Neural cell (in vitro differentiated cells): Measurements from ENCODE around the gene MEOX1. TPM values are rescaled to one million over a fixed set of nuclear protein-coding genes. Genes with fewer than 3 reads are reported as not detected.

Experiments
- H2AFZ ChIP-seq: fragments of 200-600, 300-800 bp; sonication (generic), shearing (Covaris generic); 2 replicates; pipeline ENCODE4 v1.6.0; 2014; ENCODE audit warnings: low read depth, mild to moderate bottlenecking, antibody characterized with exemption, low read length, moderate library complexity
- H3F3A ChIP-seq: fragments of 200-600 bp; shearing (Covaris generic); 2 replicates; pipeline ENCODE4 v1.6.1; 2016; ENCODE audit warnings: mild to moderate bottlenecking, moderate library complexity, mixed read lengths, antibody characterized with exemption, low read length; ENCODE audit not compliant: insufficient read depth, poor library complexity, severe bottlenecking
- H3K27ac ChIP-seq: fragments of 200-600, 300-800 bp; sonication (generic), shearing (Covaris generic); 2 replicates; pipeline ENCODE4 v1.5.1; 2014; ENCODE audit warnings: mild to moderate bottlenecking, low read length, moderate library complexity
- H3K27me3 ChIP-seq: fragments of 300-800, 200-600 bp; sonication (generic), shearing (Covaris generic); 2 replicates; pipeline ENCODE4 v1.6.0; 2014; ENCODE audit warnings: mild to moderate bottlenecking, low read depth, low read length, moderate library complexity; ENCODE audit not compliant: insufficient read depth
- H3K36me3 ChIP-seq: fragments of 300-800, 200-600 bp; sonication (generic), shearing (Covaris generic); 2 replicates; pipeline ENCODE4 v1.5.1; 2014; ENCODE audit warnings: mild to moderate bottlenecking, antibody characterized with exemption, low read length, moderate library complexity; ENCODE audit not compliant: insufficient read depth
- H3K4me2 ChIP-seq: fragments of 300-800, 200-600 bp; sonication (generic), shearing (Covaris generic); 2 replicates; pipeline ENCODE4 v1.6.0; 2014; ENCODE audit warnings: mild to moderate bottlenecking, low read length
- H3K4me3 ChIP-seq: fragments of 300-800, 200-600 bp; sonication (generic), shearing (Covaris generic); 2 replicates; pipeline ENCODE4 v1.5.1; 2014; ENCODE audit warnings: mild to moderate bottlenecking, low read length, moderate library complexity
- H3K79me2 ChIP-seq: fragments of 200-600 bp; shearing (Covaris generic); replicated peaks from 2 replicates; pipeline ENCODE4 v1.6.0; 2014; ENCODE audit warnings: mild to moderate bottlenecking, low read length, moderate library complexity; ENCODE audit not compliant: insufficient read depth
- H3K9ac ChIP-seq: fragments of 300-800, 200-600 bp; sonication (generic), shearing (Covaris generic); 2 replicates; pipeline ENCODE4 v1.6.1; 2016; ENCODE audit warnings: mild to moderate bottlenecking, low read length, mixed read lengths
- H3K9me2 ChIP-seq: fragments of 200-600 bp; shearing (Covaris generic); 2 replicates; pipeline ENCODE4 v1.6.1; 2016; ENCODE audit warnings: mild to moderate bottlenecking, low read length, mixed read lengths; ENCODE audit not compliant: insufficient read depth
- H3K9me3 ChIP-seq: fragments of 200-600, 300-800 bp; sonication (generic), shearing (Covaris generic); 2 replicates; pipeline ENCODE4 v1.6.1; 2016; ENCODE audit warnings: mild to moderate bottlenecking, mixed run types, low read length, moderate library complexity, mixed read lengths
- H4K20me1 ChIP-seq: fragments of 200-600 bp; shearing (Covaris generic); 2 replicates; pipeline ENCODE4 v1.6.1; 2016; ENCODE audit warnings: mild to moderate bottlenecking, mixed run types; ENCODE audit not compliant: insufficient read depth
- EP300 ChIP-seq: fragments of 450-650 bp; conservative IDR thresholded peaks from 2 replicates; pipeline ENCODE4 v1.6.1; 2014; ENCODE audit warnings: antibody characterized with exemption, mild to moderate bottlenecking, moderate library complexity; ENCODE audit not compliant: poor library complexity, severe bottlenecking
- EZH2 ChIP-seq: fragments of 200-600, 300-800 bp; shearing (Covaris generic), sonication (generic); IDR thresholded peaks from 2 replicates; pipeline ENCODE4 v1.6.1; 2014; ENCODE audit warnings: antibody characterized with exemption, low read length, borderline replicate concordance, mild to moderate bottlenecking; ENCODE audit not compliant: insufficient read depth, poor library complexity, severe bottlenecking
- MXI1 ChIP-seq: fragments of 450-650 bp; conservative IDR thresholded peaks from 2 replicates; pipeline ENCODE4 v1.6.1; 2014; ENCODE audit warnings: antibody characterized with exemption, mild to moderate bottlenecking; ENCODE audit not compliant: poor library complexity, severe bottlenecking
- POLR2AphosphoS5 ChIP-seq: IDR thresholded peaks from 2 replicates; pipeline ENCODE4 v1.6.1; 2012
- RAD21 ChIP-seq: fragments of 450-650 bp; conservative IDR thresholded peaks from 2 replicates; pipeline ENCODE4 v1.6.1; 2014; ENCODE audit warnings: antibody characterized with exemption, mild to moderate bottlenecking, moderate library complexity
- REST ChIP-seq: IDR thresholded peaks from 2 replicates; pipeline ENCODE4 v1.6.1; 2012; ENCODE audit warnings: borderline replicate concordance
- SMC3 ChIP-seq: fragments of 450-650 bp; conservative IDR thresholded peaks from 2 replicates; pipeline ENCODE4 v1.6.1; 2014; ENCODE audit warnings: antibody characterized with exemption, mild to moderate bottlenecking, moderate library complexity; ENCODE audit not compliant: poor library complexity
- TAF1 ChIP-seq: IDR thresholded peaks from 2 replicates; pipeline ENCODE4 v1.6.1; 2012; ENCODE audit warnings: low read depth
- polyA plus RNA-seq: library from polyadenylated mRNA; depleted of rRNA; stranded (reverse); fragments of >200 nt; gene quantifications from 2 replicates; pipeline ENCODE4 v1.2.3, GENCODE V29; 2014
- TF ChIP-seq, protein P1 (sequence below): fragments of 450-650 bp; IDR thresholded peaks from 2 replicates; pipeline ENCODE4 v1.5.1; 2014; ENCODE audit warnings: antibody characterized with exemption, mild to moderate bottlenecking, moderate library complexity; ENCODE audit not compliant: poor library complexity, severe bottlenecking

The MEOX1 gene
- polyA plus RNA-seq, 1 donor from 2014 or later: 0.50 TPM

- no peak overlapping the region for H3K4me2 ChIP-seq
- no peaks in the 10 kb centered on the region for H3K79me2 ChIP-seq
- no peak overlapping the region for H3K9ac ChIP-seq
- no peak overlapping the region for H3K27ac ChIP-seq
- H3K9me2 ChIP-seq: no peaks in the 10 kb centered on the region
- TF ChIP-seq EP300 (no peak), SMC3 (no peak), RAD21 (no peak), REST (no peak), EZH2 (no peak)
- TF ChIP-seq, protein P1, sequence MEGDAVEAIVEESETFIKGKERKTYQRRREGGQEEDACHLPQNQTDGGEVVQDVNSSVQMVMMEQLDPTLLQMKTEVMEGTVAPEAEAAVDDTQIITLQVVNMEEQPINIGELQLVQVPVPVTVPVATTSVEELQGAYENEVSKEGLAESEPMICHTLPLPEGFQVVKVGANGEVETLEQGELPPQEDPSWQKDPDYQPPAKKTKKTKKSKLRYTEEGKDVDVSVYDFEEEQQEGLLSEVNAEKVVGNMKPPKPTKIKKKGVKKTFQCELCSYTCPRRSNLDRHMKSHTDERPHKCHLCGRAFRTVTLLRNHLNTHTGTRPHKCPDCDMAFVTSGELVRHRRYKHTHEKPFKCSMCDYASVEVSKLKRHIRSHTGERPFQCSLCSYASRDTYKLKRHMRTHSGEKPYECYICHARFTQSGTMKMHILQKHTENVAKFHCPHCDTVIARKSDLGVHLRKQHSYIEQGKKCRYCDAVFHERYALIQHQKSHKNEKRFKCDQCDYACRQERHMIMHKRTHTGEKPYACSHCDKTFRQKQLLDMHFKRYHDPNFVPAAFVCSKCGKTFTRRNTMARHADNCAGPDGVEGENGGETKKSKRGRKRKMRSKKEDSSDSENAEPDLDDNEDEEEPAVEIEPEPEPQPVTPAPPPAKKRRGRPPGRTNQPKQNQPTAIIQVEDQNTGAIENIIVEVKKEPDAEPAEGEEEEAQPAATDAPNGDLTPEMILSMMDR: no peak
- no peak overlapping the region for H2AFZ ChIP-seq
- H3K4me3 ChIP-seq: no peak overlapping the region
- H4K20me1 ChIP-seq: no peaks in the 10 kb centered on the region
- no peaks in the 10 kb centered on the region for H3K9me3 ChIP-seq
- no peaks in the 10 kb centered on the region for H3K36me3 ChIP-seq
- H3K27me3 ChIP-seq: no peaks in the 10 kb centered on the region
- H3F3A ChIP-seq: no peaks in the 10 kb centered on the region
Observed at GRCh38 chr17:43691317-43691693, 29.6 kb upstream of the MEOX1 start.

DNA sequence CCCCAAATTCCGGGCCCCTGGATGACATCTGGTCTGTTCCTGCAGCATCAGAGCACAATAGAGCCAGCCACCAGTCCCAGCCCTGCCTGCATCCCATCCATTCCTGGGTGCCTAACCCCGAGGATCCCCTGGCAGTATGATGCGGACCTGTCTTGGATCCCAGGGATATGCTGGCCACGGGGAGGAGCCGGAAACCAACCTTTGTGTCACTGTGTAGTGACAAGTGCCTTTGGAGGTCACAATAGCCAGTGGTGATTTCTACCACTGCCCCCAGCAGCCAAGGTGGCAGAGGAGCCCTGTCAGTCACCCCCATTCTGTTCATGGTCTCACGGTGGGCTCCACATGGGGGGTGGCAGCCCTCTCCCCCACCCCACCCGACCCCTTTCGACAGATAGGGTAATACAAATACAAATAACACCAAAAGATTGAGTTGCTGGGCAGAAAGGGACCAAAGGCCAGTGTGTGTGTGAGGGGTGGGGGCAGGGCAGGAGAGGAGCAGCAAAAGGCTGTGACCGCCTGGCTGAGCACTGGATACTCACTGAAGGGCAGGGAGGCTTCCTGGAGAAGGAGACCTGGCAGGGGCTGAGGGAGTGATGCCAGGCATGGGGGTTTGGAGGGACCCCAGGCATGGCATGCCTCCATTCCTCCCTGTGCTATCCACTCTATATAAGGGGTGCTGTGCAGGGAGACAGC, 29.0 kb upstream of the MEOX1 start:
- no peaks in the 10 kb centered on the region for H3K9me3 ChIP-seq
- H3K9ac ChIP-seq: no peak overlapping the region
- TF ChIP-seq MXI1 (no peak), POLR2AphosphoS5 (no peak), TAF1 (no peak), SMC3 (no peak), REST (no peak), RAD21 (no peak), EP300 (no peak), EZH2 (no peak)
- TF ChIP-seq, protein P1: no peak
- H3K27me3 ChIP-seq: no peaks in the 10 kb centered on the region
- no peaks in the 10 kb centered on the region for H3K36me3 ChIP-seq
- H3K4me2 ChIP-seq: no peak overlapping the region
- no peaks in the 10 kb centered on the region for H3K79me2 ChIP-seq
- H3K27ac ChIP-seq: no peak overlapping the region
- H2AFZ ChIP-seq: no peak overlapping the region
- no peaks in the 10 kb centered on the region for H3F3A ChIP-seq
- no peak overlapping the region for H3K4me3 ChIP-seq
- H3K9me2 ChIP-seq: no peaks in the 10 kb centered on the region
- H4K20me1 ChIP-seq: no peaks in the 10 kb centered on the region
